ENCODE measurements around the gene TNS3. TPM values are rescaled to one million over a fixed set of nuclear protein-coding genes. Genes with fewer than 3 reads are reported as not detected.

The TNS3 gene
- total and polyA plus RNA-seq, 2 of the 13 experiments (the other 11 are each of a cell fraction or from before 2014, with no cell fraction given), result 52.9 to 55.7 TPM

DNA sequence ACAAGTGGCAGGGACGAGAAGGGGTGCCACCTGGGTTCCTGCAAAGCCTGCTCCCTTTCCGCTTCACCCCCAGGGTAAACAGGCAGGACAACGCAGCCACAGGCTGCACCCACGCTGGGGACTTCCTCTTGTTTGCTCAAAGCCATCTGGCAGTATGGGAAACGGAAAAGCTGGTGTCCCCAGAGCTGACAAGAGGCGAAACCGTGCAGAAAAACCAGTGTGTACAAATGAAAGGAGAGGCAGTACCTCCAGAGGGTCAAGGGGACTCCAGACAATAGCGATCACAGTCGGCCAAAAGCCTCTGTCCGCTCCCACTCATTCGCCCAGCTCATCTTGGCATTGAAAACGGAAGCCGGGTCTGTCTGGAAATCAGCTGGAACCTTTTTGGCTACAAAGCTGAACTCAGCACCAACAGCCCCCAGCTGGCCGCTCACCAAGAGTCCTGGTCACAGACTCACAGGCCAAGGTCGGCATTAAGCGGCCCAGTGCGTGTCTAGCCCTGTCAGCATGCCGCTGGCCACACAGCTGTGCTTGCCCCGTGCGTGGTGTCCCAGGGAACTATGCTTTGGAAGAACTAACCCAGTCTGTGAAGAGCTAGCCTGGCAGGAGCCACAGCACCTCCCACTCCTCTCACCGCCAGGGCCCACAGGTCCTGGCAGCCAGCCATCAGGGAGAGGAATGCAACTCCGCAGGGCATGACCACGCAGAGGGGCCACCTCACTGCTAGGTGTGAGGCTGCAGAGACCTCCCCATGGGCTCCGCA lies 10.4 kb downstream of the TNS3 start (continued):
- TF ChIP-seq, protein P1, sequence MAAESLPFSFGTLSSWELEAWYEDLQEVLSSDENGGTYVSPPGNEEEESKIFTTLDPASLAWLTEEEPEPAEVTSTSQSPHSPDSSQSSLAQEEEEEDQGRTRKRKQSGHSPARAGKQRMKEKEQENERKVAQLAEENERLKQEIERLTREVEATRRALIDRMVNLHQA (CRISPR knock-in tag; IDR thresholded peaks at IDR 0.05), result no peak
- TF ChIP-seq NCOA1 (CRISPR knock-in tag; IDR thresholded peaks at IDR 0.05), result no peak
- no peak for TF ChIP-seq MATR3 (CRISPR knock-in tag; IDR thresholded peaks at IDR 0.05)
- TF ChIP-seq ZNF780A (CRISPR knock-in tag; IDR thresholded peaks at IDR 0.05), result no peak
- TF ChIP-seq, protein P2, sequence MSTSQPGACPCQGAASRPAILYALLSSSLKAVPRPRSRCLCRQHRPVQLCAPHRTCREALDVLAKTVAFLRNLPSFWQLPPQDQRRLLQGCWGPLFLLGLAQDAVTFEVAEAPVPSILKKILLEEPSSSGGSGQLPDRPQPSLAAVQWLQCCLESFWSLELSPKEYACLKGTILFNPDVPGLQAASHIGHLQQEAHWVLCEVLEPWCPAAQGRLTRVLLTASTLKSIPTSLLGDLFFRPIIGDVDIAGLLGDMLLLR (CRISPR knock-in tag; IDR thresholded peaks at IDR 0.05), result 0 out of 2 replicates have a peak, but pooled peaks have one; percentile 37
- TF ChIP-seq, protein P3, sequence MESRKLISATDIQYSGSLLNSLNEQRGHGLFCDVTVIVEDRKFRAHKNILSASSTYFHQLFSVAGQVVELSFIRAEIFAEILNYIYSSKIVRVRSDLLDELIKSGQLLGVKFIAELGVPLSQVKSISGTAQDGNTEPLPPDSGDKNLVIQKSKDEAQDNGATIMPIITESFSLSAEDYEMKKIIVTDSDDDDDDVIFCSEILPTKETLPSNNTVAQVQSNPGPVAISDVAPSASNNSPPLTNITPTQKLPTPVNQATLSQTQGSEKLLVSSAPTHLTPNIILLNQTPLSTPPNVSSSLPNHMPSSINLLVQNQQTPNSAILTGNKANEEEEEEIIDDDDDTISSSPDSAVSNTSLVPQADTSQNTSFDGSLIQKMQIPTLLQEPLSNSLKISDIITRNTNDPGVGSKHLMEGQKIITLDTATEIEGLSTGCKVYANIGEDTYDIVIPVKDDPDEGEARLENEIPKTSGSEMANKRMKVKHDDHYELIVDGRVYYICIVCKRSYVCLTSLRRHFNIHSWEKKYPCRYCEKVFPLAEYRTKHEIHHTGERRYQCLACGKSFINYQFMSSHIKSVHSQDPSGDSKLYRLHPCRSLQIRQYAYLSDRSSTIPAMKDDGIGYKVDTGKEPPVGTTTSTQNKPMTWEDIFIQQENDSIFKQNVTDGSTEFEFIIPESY (CRISPR knock-in tag; IDR thresholded peaks at IDR 0.05), result no peak; the same call in 1 of the 2 replicates
- TF ChIP-seq, protein P4, sequence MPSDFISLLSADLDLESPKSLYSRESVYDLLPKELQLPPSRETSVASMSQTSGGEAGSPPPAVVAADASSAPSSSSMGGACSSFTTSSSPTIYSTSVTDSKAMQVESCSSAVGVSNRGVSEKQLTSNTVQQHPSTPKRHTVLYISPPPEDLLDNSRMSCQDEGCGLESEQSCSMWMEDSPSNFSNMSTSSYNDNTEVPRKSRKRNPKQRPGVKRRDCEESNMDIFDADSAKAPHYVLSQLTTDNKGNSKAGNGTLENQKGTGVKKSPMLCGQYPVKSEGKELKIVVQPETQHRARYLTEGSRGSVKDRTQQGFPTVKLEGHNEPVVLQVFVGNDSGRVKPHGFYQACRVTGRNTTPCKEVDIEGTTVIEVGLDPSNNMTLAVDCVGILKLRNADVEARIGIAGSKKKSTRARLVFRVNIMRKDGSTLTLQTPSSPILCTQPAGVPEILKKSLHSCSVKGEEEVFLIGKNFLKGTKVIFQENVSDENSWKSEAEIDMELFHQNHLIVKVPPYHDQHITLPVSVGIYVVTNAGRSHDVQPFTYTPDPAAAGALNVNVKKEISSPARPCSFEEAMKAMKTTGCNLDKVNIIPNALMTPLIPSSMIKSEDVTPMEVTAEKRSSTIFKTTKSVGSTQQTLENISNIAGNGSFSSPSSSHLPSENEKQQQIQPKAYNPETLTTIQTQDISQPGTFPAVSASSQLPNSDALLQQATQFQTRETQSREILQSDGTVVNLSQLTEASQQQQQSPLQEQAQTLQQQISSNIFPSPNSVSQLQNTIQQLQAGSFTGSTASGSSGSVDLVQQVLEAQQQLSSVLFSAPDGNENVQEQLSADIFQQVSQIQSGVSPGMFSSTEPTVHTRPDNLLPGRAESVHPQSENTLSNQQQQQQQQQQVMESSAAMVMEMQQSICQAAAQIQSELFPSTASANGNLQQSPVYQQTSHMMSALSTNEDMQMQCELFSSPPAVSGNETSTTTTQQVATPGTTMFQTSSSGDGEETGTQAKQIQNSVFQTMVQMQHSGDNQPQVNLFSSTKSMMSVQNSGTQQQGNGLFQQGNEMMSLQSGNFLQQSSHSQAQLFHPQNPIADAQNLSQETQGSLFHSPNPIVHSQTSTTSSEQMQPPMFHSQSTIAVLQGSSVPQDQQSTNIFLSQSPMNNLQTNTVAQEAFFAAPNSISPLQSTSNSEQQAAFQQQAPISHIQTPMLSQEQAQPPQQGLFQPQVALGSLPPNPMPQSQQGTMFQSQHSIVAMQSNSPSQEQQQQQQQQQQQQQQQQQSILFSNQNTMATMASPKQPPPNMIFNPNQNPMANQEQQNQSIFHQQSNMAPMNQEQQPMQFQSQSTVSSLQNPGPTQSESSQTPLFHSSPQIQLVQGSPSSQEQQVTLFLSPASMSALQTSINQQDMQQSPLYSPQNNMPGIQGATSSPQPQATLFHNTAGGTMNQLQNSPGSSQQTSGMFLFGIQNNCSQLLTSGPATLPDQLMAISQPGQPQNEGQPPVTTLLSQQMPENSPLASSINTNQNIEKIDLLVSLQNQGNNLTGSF (CRISPR knock-in tag; IDR thresholded peaks at IDR 0.05), result no peak
- peak; percentile 17; the same call in 1 of the 2 replicates for TF ChIP-seq MIER2 (CRISPR knock-in tag; IDR thresholded peaks at IDR 0.05)
- TF ChIP-seq ZNF205 (CRISPR knock-in tag; IDR thresholded peaks at IDR 0.05), result 0 out of 2 replicates have a peak, but pooled peaks have one; percentile 20
- TF ChIP-seq ZMYM3 (CRISPR knock-in tag; IDR thresholded peaks at IDR 0.05), result no peak; the same call in 1 of the 2 replicates
- TF ChIP-seq TBX2 (CRISPR knock-in tag; IDR thresholded peaks at IDR 0.05; ENCODE audit: borderline replicate concordance), result peak; percentile 92
- TF ChIP-seq, protein P5, sequence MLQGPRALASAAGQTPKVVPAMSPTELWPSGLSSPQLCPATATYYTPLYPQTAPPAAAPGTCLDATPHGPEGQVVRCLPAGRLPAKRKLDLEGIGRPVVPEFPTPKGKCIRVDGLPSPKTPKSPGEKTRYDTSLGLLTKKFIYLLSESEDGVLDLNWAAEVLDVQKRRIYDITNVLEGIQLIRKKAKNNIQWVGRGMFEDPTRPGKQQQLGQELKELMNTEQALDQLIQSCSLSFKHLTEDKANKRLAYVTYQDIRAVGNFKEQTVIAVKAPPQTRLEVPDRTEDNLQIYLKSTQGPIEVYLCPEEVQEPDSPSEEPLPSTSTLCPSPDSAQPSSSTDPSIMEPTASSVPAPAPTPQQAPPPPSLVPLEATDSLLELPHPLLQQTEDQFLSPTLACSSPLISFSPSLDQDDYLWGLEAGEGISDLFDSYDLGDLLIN (CRISPR knock-in tag; IDR thresholded peaks at IDR 0.05; ENCODE audit: borderline replicate concordance), result no peak
- peak; percentile 79 for TF ChIP-seq NCOR1 (IDR thresholded peaks at IDR 0.05; ENCODE audit: borderline replicate concordance, low read length)
- TF ChIP-seq, protein P6, sequence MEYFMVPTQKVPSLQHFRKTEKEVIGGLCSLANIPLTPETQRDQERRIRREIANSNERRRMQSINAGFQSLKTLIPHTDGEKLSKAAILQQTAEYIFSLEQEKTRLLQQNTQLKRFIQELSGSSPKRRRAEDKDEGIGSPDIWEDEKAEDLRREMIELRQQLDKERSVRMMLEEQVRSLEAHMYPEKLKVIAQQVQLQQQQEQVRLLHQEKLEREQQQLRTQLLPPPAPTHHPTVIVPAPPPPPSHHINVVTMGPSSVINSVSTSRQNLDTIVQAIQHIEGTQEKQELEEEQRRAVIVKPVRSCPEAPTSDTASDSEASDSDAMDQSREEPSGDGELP (IDR thresholded peaks at IDR 0.05; ENCODE audit: borderline replicate concordance, low read depth), result peak; percentile 95
- TF ChIP-seq CBX5 (CRISPR knock-in tag; IDR thresholded peaks at IDR 0.05; ENCODE audit: borderline replicate concordance), result peak; percentile 29; the same call in 1 of the 2 replicates
- TF ChIP-seq SRSF1 (optimal IDR thresholded peaks at IDR 0.05; ENCODE audit: low read depth, low read length), result peak; percentile 91
- peak; percentile 60; the same call in 1 of the 2 replicates for TF ChIP-seq ZBTB20 (CRISPR knock-in tag; IDR thresholded peaks at IDR 0.05; ENCODE audit: borderline replicate concordance, low read depth)

Measured in HepG2 (cell line).